ENCODE data around the gene FAM111A.
A peak's percentile ranks its signal among the peaks of the same experiment; 100 is the strongest.
"Not testable (repeated sequence)": the region's sequence is repeated elsewhere in the genome, so short reads cannot be mapped to it uniquely, and the experiment has no call there.

The FAM111A gene

DNA sequence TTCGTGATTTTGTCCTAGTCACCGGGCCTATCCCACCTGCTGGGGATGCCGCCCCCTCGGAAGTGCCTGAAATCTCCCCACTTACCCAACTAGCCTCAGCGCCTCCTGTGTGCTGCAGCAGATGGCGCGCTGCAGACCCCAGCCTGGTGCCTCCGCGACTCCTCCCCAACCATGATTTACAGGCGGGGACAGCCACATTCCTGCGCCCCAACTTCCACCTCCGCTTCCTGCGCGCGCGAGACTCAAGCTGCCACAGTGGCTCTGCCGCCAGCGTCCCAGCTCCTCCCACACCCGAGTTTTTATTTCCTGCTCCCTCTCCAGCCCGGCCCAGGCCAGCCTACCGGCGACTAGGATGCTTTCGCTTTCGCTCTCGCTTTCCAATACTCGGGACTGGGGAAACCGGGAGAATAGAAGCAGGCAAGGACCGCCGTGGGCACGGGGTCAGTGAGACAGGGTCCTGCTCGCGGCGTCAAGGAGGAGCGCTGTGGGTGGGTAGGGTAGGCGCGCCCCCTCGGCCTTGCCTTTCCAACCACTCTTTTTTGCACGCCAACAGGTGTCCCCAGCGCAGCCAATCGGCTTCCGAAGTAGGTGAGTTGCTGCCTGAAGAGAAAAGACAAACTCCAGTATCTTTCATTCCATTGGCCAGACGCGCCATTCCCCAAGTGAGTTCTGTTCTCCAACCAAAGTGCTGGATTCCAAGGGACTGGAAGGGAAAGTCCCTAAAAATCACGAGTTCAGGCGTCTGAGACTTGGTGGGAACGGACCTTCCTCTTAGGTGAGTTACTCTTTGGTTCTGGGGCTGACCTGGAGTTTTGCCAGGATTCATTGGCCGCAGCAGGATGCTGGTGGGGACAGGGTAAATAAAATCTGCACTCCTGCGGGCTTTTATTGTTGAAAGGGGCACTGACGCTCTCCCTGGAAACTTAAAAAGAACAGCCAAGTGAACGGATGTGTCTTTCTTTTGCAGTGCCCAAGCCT lies at the start of gene FAM111A (continued):
- TF ChIP-seq ZNF350 (tag by site-specific recombination; IDR thresholded peaks at IDR 0.05) (peak; percentile 87), ZNF416 (tag by site-specific recombination; IDR thresholded peaks at IDR 0.05) (no peak), SP3 (tag by site-specific recombination; IDR thresholded peaks at IDR 0.05) (peak; percentile 64), ZFHX2 (tag by site-specific recombination; conservative IDR thresholded peaks at IDR 0.05) (peak; percentile 91), ZNF426 (tag by site-specific recombination; IDR thresholded peaks at IDR 0.05) (no peak), GLIS2 (tag by site-specific recombination; IDR thresholded peaks at IDR 0.05) (0 out of 2 replicates have a peak, but pooled peaks have one; percentile 48), ZNF394 (tag by site-specific recombination; IDR thresholded peaks at IDR 0.05; ENCODE audit: borderline replicate concordance) (peak; percentile 33; the same call in 1 of the 2 replicates)
- TF ChIP-seq, protein P1, sequence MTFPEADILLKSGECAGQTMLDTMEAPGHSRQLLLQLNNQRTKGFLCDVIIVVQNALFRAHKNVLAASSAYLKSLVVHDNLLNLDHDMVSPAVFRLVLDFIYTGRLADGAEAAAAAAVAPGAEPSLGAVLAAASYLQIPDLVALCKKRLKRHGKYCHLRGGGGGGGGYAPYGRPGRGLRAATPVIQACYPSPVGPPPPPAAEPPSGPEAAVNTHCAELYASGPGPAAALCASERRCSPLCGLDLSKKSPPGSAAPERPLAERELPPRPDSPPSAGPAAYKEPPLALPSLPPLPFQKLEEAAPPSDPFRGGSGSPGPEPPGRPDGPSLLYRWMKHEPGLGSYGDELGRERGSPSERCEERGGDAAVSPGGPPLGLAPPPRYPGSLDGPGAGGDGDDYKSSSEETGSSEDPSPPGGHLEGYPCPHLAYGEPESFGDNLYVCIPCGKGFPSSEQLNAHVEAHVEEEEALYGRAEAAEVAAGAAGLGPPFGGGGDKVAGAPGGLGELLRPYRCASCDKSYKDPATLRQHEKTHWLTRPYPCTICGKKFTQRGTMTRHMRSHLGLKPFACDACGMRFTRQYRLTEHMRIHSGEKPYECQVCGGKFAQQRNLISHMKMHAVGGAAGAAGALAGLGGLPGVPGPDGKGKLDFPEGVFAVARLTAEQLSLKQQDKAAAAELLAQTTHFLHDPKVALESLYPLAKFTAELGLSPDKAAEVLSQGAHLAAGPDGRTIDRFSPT (tag by site-specific recombination; IDR thresholded peaks at IDR 0.05), result no peak
- TF ChIP-seq, protein P2, sequence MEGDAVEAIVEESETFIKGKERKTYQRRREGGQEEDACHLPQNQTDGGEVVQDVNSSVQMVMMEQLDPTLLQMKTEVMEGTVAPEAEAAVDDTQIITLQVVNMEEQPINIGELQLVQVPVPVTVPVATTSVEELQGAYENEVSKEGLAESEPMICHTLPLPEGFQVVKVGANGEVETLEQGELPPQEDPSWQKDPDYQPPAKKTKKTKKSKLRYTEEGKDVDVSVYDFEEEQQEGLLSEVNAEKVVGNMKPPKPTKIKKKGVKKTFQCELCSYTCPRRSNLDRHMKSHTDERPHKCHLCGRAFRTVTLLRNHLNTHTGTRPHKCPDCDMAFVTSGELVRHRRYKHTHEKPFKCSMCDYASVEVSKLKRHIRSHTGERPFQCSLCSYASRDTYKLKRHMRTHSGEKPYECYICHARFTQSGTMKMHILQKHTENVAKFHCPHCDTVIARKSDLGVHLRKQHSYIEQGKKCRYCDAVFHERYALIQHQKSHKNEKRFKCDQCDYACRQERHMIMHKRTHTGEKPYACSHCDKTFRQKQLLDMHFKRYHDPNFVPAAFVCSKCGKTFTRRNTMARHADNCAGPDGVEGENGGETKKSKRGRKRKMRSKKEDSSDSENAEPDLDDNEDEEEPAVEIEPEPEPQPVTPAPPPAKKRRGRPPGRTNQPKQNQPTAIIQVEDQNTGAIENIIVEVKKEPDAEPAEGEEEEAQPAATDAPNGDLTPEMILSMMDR (tag by site-specific recombination; IDR thresholded peaks at IDR 0.05), result peak; percentile 65

DNA sequence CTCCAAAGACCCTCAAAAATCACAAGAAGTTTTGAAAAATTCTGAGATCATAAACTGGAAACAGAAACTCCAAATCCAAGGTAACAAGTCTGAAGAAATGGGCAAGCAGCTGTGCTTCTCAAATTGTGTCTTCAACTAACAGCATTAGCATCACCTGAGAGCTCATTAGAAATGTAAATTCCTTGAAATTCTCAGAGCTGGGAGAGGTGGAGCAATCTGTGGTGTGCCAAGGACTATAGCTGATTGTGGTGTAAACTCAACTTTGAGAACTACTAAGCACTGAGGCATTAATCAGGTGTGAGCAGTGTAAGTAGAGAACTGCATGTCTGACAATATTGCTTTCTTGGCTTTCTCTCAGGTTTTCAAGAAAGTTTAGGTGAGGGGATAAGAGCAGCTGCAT lies 49.1 kb upstream of the FAM111A start:
- CTCF ChIA-PET, result interaction anchor here (0.6 to 2.0 kb wide), 2 partner anchors 42 to 487 kb away, joined by 4 to 6 read pairs; no protein-coding TSS in a partner anchor
- H3K27ac ChIP-seq (ENCODE audit: extremely low read depth, low read depth, low read length); H3K4me1 ChIP-seq (ENCODE audit: control insufficient read depth, insufficient read depth, low read length); H3K4me3 ChIP-seq (ENCODE audit: low read depth, low read length); H3K36me3 ChIP-seq (ENCODE audit: control insufficient read depth in 2 of 2, insufficient read depth in 1 of 2, low read length in 2 of 2); H3K9me3 ChIP-seq (ENCODE audit: control insufficient read depth, insufficient read depth, low read depth, low read length); POLR2A ChIA-PET: not testable (repeated sequence)

DNA sequence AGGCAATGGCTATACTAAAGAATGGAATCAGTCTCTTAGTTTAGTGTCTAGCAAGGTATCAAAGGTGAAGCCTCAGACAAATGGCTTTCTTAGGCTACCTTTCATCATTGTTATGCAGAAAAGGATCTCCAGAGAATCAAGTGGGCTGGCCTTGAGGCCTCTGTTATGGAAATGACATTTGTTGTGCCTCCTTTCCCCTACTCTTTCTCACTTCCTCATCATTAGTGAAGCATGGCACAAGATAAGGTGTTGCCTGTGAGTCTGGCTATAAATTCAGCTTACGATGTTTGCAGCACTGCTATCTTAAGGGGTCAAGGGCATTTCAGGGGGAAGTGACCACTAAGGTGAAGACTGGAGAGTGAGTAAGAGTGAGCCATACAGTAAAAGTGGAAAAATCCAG lies 47.4 kb upstream of the FAM111A start:
- H3K27ac ChIP-seq (ENCODE audit: extremely low read depth, low read depth, low read length); H3K4me1 ChIP-seq (ENCODE audit: control insufficient read depth, insufficient read depth, low read length); POLR2A ChIA-PET; H3K9me3 ChIP-seq (ENCODE audit: control insufficient read depth, insufficient read depth, low read depth, low read length); H3K36me3 ChIP-seq (ENCODE audit: control insufficient read depth in 2 of 2, insufficient read depth in 1 of 2, low read length in 2 of 2); H3K4me3 ChIP-seq (ENCODE audit: low read depth, low read length): not testable (repeated sequence)
- CTCF ChIA-PET, result interaction anchor here (0.6 to 1.5 kb wide), 4 partner anchors 63 to 625 kb away, joined by 3 to 8 read pairs (median 4); partner anchors contain the start of gene DTX4

DNA sequence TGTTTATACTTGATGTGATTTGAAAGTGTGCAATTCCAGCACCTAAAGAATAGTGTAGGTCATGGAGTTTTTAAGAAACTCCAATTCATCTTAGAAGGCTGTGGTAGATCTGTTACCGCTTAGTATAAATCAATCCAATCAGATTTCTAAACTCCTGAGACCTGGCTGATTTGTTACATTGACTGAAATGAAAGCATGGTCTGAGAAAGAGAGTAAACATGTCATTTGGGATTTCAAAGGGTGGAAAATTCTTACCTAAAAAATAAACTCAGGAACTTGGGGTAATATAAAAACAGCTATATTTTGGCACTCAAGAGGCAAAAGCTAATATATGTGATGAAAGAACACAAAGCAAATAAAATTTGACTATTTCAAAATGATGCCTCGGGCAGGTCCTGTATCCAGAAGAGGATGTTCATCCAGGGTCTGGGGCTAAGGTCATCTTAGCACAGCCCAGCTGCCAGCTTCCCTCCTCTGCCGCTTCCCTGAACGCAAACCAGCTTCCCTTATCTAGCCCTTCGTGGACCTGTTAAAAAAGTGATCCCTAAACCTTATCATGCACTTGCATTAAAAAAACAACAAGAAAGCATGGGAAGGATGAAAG lies 46.6 kb upstream of the FAM111A start:
- H3K36me3 ChIP-seq (ENCODE audit: control insufficient read depth in 2 of 2, insufficient read depth in 1 of 2, low read length in 2 of 2); H3K4me1 ChIP-seq (ENCODE audit: control insufficient read depth, insufficient read depth, low read length); POLR2A ChIA-PET; H3K4me3 ChIP-seq (ENCODE audit: low read depth, low read length); H3K27ac ChIP-seq (ENCODE audit: extremely low read depth, low read depth, low read length); H3K9me3 ChIP-seq (ENCODE audit: control insufficient read depth, insufficient read depth, low read depth, low read length): not testable (repeated sequence)
- CTCF ChIA-PET, result interaction anchor here (0.6 to 1.6 kb wide), 9 partner anchors 10 to 406 kb away, joined by 3 to 8 read pairs (median 3); partner anchors contain the start of gene DTX4
